ENCODE measurements around the gene GIMAP5.

DNA sequence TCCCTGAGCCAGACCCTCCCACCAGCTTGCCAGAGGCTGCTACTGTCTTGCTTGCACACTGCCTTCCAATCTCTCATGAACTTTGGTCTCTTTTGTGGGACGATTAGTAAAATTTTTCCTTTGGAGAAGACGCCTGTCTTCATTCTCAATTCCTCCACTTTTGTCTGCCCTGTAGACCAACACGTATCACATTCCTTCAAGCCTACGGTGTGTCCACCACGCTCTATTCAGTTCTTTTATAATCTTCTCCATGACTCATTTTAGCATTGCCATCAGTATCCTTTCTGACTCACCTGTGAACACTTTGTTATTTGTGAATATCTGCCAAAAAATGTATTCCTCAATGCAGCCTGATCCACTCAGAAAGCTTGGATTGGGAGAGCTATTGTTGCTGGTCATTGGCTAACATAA is 1.4 kb downstream of the GIMAP5 start:
- no peak for TF ChIP-seq POLR2A (IDR thresholded peaks at IDR 0.05)
- TF ChIP-seq, protein P1, sequence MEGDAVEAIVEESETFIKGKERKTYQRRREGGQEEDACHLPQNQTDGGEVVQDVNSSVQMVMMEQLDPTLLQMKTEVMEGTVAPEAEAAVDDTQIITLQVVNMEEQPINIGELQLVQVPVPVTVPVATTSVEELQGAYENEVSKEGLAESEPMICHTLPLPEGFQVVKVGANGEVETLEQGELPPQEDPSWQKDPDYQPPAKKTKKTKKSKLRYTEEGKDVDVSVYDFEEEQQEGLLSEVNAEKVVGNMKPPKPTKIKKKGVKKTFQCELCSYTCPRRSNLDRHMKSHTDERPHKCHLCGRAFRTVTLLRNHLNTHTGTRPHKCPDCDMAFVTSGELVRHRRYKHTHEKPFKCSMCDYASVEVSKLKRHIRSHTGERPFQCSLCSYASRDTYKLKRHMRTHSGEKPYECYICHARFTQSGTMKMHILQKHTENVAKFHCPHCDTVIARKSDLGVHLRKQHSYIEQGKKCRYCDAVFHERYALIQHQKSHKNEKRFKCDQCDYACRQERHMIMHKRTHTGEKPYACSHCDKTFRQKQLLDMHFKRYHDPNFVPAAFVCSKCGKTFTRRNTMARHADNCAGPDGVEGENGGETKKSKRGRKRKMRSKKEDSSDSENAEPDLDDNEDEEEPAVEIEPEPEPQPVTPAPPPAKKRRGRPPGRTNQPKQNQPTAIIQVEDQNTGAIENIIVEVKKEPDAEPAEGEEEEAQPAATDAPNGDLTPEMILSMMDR (IDR thresholded peaks at IDR 0.05), result no peak
